Left cardiac atrium (tissue), 2 donors: ENCODE results near the gene TMEM79. TPM values are rescaled to one million over a fixed set of nuclear protein-coding genes. Genes with fewer than 3 reads are reported as not detected.

ENCODE experiments used
- total RNA-seq, 2 donors: library from RNA; stranded (reverse); fragmentation: NEBNext Ultra II Directional; extraction: Animal tissue kit (Norgen Biotek cat#: 25700); gene quantifications; one replicate each; pipeline ENCODE4 v1.2.1, GENCODE V29; 2021
- donor health status: DM: no; HTN: yes; CAD: no; lungs with severe emphysema.
- donor health status: DM: yes; HTN: yes; CAD: no.

Gene TMEM79
- total RNA-seq, 2 donors from 2014 or later, result 2.0 to 2.3 TPM

Other genes with a start within 250 kb of the TMEM79 start
- gene UBQLN4, start 230.5 kb upstream of the TMEM79 start, total RNA-seq, result 10 to 100 TPM; 23.6 to 27.2 TPM
- 10 to 100 TPM; 48.9 to 54.4 TPM for gene LAMTOR2, start 229.5 kb upstream of the TMEM79 start, total RNA-seq
- not detected for gene RAB25, start 223.2 kb upstream of the TMEM79 start, total RNA-seq
- under 1 TPM; 0.15 to 0.42 TPM for gene MEX3A, start 201.9 kb upstream of the TMEM79 start, total RNA-seq
- gene LMNA, start 169.6 kb upstream of the TMEM79 start, total RNA-seq, result 100 to 1,000 TPM; 264 to 384 TPM
- gene SEMA4A, start 130.7 kb upstream of the TMEM79 start, total RNA-seq, result 1 to 10 TPM; 2.7 to 3.8 TPM
- 10 to 100 TPM; 16.0 to 23.1 TPM for gene SLC25A44, start 90.2 kb upstream of the TMEM79 start, total RNA-seq
- gene PMF1, start 71.3 kb upstream of the TMEM79 start, total RNA-seq, result 10 to 100 TPM; 47.4 to 62.8 TPM
- under 1 TPM in 1 of 2 donors, not detected in 1; 0.47 TPM for gene BGLAP, start 42.1 kb upstream of the TMEM79 start, total RNA-seq
- gene PAQR6, start 36.3 kb upstream of the TMEM79 start, total RNA-seq, result 1 to 10 TPM in 1 of 2 donors, under 1 TPM in 1; 0.71 to 1.3 TPM
- gene SMG5, start 1.5 kb upstream of the TMEM79 start, total RNA-seq, result 10 to 100 TPM; 65.9 to 66.4 TPM
- gene GLMP, start 11.4 kb downstream of the TMEM79 start, total RNA-seq, result 10 to 100 TPM; 22.7 to 32.2 TPM
- gene VHLL, start 15.0 kb downstream of the TMEM79 start, total RNA-seq, result not detected
- 100 to 1,000 TPM; 125 to 128 TPM for gene CCT3, start 54.0 kb downstream of the TMEM79 start, total RNA-seq
- gene TSACC, start 54.2 kb downstream of the TMEM79 start, total RNA-seq, result 1 to 10 TPM in 1 of 2 donors, not detected in 1; 1.0 TPM
- not detected for gene RHBG, start 84.9 kb downstream of the TMEM79 start, total RNA-seq
- gene MEF2D, start 216.4 kb downstream of the TMEM79 start, total RNA-seq, result 10 to 100 TPM; 69.0 to 81.7 TPM